Measurements from ENCODE around the gene ZNF839. TPM values are rescaled to one million over a fixed set of nuclear protein-coding genes. Genes with fewer than 3 reads are reported as not detected.

The ZNF839 gene
- total RNA-seq, 5 donors from 2014 or later (not counting 1 experiment from before 2014, with no cell fraction given), result 17.9 to 24.6 (median 19.9) TPM

DNA sequence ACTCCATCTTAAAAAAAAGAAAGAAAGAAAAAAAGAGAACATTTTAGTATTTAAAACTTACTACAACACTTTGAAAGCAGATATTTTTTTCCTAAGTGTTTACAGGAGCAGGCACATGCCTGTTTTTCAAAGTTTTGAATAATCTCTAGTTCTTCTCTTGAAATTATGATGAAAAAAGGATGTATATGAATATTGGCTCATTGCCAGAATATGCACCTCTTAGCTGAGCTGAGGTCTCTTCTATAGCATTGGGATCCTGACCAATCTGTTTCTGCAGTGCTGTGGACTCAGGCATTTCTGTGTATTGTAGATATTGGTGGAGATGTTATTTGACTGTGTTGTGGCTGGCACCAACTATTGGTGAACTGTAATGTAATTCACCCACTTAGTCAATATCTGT lies 58.1 kb downstream of the ZNF839 start:
- Histone ChIP-seq H3K27ac (ENCODE audit: low read length) (no peak overlapping the region), H3K27me3 (replicated peaks in 1 of 2; ENCODE audit: control insufficient read depth in 2 of 2, extremely low read depth in 1 of 2, insufficient read depth in 2 of 2, low read length in 1 of 2) (no peaks in the 10 kb centered on the region), H3K4me3 (ENCODE audit: control insufficient read depth in 1 of 2, extremely low read depth in 1 of 2, low read length in 1 of 2) (no peak overlapping the region), H3K4me1 (ENCODE audit: control insufficient read depth in 1 of 2, extremely low read depth in 1 of 2, insufficient read depth in 2 of 2, low read length in 2 of 2) (no peaks in the 10 kb centered on the region), H3K9me3 (no peaks in the 10 kb centered on the region), H3K36me3 (ENCODE audit: control insufficient read depth in 2 of 2, extremely low read depth in 1 of 2, insufficient read depth in 1 of 2, low read length in 1 of 2) (peaks cover 0 to 14% of the 10 kb centered on the region in 2 donors)
- H3K27ac Mint-ChIP-seq, result no peak overlapping the region
- ATAC-seq (replicated peaks in 1 of 4), result no peak
- no peaks in the 10 kb centered on the region for H3K27me3 Mint-ChIP-seq
- H3K9me3 Mint-ChIP-seq, result no peaks in the 10 kb centered on the region
- H3K36me3 Mint-ChIP-seq, result peaks cover 31% of the 10 kb centered on the region
- POLR2A ChIA-PET, result no interaction called here
- no peak overlapping the region for H3K4me3 Mint-ChIP-seq
- CTCF ChIA-PET, result no interaction called here
- H3K4me1 Mint-ChIP-seq, result peaks cover 0 to 8% (median 0%) of the 10 kb centered on the region in 3 donors
- no peak for DNase-seq

DNA sequence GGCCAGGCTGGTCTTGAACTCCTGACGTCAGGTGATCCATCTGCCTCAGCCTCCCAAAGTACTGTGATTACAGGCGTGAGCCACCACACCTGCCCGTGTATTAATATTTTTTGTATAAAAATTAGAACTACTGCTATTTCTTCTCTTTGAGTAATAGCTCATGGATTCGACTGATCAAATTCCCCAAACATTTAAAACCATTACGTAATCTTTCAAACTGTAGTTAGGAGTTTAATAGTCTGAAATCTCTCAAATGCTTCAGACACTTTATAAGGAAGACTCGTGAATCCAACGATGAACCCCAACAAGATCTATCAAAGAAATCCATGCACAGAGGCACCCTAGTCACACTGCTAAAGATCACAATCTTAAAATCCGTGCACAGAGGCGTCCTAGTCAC lies 59.3 kb downstream of the ZNF839 start:
- Mint-ChIP-seq H3K4me3 (no peak overlapping the region), H3K4me1 (peaks cover 0 to 8% (median 0%) of the 10 kb centered on the region in 3 donors), H3K27me3 (no peaks in the 10 kb centered on the region), H3K27ac (no peak overlapping the region), H3K36me3 (peaks cover 25% of the 10 kb centered on the region), H3K9me3 (no peaks in the 10 kb centered on the region)
- Histone ChIP-seq H3K9me3 (no peaks in the 10 kb centered on the region), H3K4me3 (ENCODE audit: control insufficient read depth in 1 of 2, extremely low read depth in 1 of 2, low read length in 1 of 2) (no peak overlapping the region), H3K36me3 (ENCODE audit: control insufficient read depth in 2 of 2, extremely low read depth in 1 of 2, insufficient read depth in 1 of 2, low read length in 1 of 2) (peaks cover 0 to 14% of the 10 kb centered on the region in 2 donors), H3K4me1 (ENCODE audit: control insufficient read depth in 1 of 2, extremely low read depth in 1 of 2, insufficient read depth in 2 of 2, low read length in 2 of 2) (no peaks in the 10 kb centered on the region), H3K27ac (ENCODE audit: low read length) (no peak overlapping the region), H3K27me3 (replicated peaks in 1 of 2; ENCODE audit: control insufficient read depth in 2 of 2, extremely low read depth in 1 of 2, insufficient read depth in 2 of 2, low read length in 1 of 2) (no peaks in the 10 kb centered on the region)
- ATAC-seq (replicated peaks in 1 of 4), result no peak
- no peak for DNase-seq
- POLR2A ChIA-PET, result no interaction called here
- CTCF ChIA-PET, result interaction anchor here in 1 of 2 donors (0.6 kb wide), 1 partner anchor 60 kb away, joined by 5 read pairs; no protein-coding TSS in a partner anchor
- WGBS (ENCODE audit: insufficient coverage), result 95% methylated on average over 4 of the region's 9 CpGs

DNA sequence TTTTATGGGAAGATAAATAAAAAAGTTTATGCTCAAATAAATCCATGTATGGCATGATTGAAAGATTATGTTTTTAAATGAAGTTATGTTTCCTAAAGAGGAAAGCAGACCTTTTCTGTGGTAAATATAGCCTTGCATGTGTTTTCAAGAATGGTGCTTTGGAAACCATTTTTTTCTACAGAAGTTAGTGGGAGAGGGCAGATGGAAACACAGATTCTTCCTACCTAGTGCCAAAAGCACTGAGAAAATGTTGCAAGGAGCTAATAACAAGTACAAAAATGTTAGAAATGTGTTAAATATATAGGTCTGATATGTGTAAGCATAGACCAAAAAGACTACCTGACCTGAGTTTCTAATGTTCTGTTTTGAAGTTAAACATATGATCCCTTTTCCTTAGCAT lies 67.5 kb downstream of the ZNF839 start:
- no peaks in the 10 kb centered on the region for H3K9me3 ChIP-seq
- Mint-ChIP-seq H3K4me3 (no peak overlapping the region), H3K4me1 (peaks cover 0 to 3% (median 0%) of the 10 kb centered on the region in 3 donors), H3K36me3 (peaks cover 20% of the 10 kb centered on the region), H3K27me3 (no peaks in the 10 kb centered on the region), H3K9me3 (peaks cover 0 to 1% (median 0%) of the 10 kb centered on the region in 3 donors), H3K27ac (no peak overlapping the region)
- no peaks in the 10 kb centered on the region for H3K4me1 ChIP-seq (ENCODE audit: control insufficient read depth in 1 of 2, extremely low read depth in 1 of 2, insufficient read depth in 2 of 2, low read length in 2 of 2)
- H3K27me3 ChIP-seq (replicated peaks in 1 of 2; ENCODE audit: control insufficient read depth in 2 of 2, extremely low read depth in 1 of 2, insufficient read depth in 2 of 2, low read length in 1 of 2), result no peaks in the 10 kb centered on the region
- H3K4me3 ChIP-seq (ENCODE audit: control insufficient read depth in 1 of 2, extremely low read depth in 1 of 2, low read length in 1 of 2), result no peak overlapping the region
- no peak overlapping the region for H3K27ac ChIP-seq (ENCODE audit: low read length)
- POLR2A ChIA-PET, result no interaction called here
- ATAC-seq (replicated peaks in 1 of 4), result no peak
- CTCF ChIA-PET, result interaction anchor here in 1 of 2 donors (0.6 kb wide), 1 partner anchor 167 kb away, joined by 3 read pairs; no protein-coding TSS in a partner anchor
- H3K36me3 ChIP-seq (ENCODE audit: control insufficient read depth in 2 of 2, extremely low read depth in 1 of 2, insufficient read depth in 1 of 2, low read length in 1 of 2), result no peaks in the 10 kb centered on the region
- no peak for DNase-seq

DNA sequence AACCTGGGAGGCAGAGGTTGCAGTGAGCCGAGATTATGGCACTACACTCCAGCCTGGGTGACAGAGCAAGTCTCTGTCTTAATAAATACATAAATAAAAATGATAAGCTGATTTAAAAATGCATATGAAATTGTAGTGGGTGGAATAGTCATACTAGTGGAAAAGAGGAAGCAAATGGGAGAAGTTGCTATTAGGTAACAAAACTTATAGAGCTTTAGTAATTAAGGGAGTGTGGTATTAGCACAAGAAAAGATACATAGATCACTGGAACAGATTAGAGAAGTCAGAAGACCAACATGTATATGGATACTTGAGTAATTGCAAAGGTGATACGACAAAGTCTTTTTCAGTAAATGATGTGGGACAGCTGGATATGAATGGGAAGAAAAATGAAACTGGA lies 69.7 kb downstream of the ZNF839 start:
- no peak for DNase-seq
- H3K36me3 ChIP-seq (ENCODE audit: control insufficient read depth in 2 of 2, extremely low read depth in 1 of 2, insufficient read depth in 1 of 2, low read length in 1 of 2), result no peaks in the 10 kb centered on the region
- H3K36me3 Mint-ChIP-seq, result peaks cover 25% of the 10 kb centered on the region
- H3K4me3 ChIP-seq (ENCODE audit: control insufficient read depth in 1 of 2, extremely low read depth in 1 of 2, low read length in 1 of 2), result no peak overlapping the region
- H3K27me3 ChIP-seq (replicated peaks in 1 of 2; ENCODE audit: control insufficient read depth in 2 of 2, extremely low read depth in 1 of 2, insufficient read depth in 2 of 2, low read length in 1 of 2), result no peaks in the 10 kb centered on the region
- H3K27me3 Mint-ChIP-seq, result no peaks in the 10 kb centered on the region
- no CpG with 5 or more reads among the region's 2 CpGs for WGBS (ENCODE audit: insufficient coverage)
- POLR2A ChIA-PET, result no interaction called here
- no peak overlapping the region for H3K4me3 Mint-ChIP-seq
- no peak for ATAC-seq (replicated peaks in 1 of 4)
- no peak overlapping the region for H3K27ac Mint-ChIP-seq
- H3K27ac ChIP-seq (ENCODE audit: low read length), result no peak overlapping the region
- H3K9me3 ChIP-seq, result no peaks in the 10 kb centered on the region
- peaks cover 0 to 4% (median 0%) of the 10 kb centered on the region in 3 donors for H3K9me3 Mint-ChIP-seq
- H3K4me1 Mint-ChIP-seq, result peaks cover 3 to 11% (median 5%) of the 10 kb centered on the region in 3 donors
- H3K4me1 ChIP-seq (ENCODE audit: control insufficient read depth in 1 of 2, extremely low read depth in 1 of 2, insufficient read depth in 2 of 2, low read length in 2 of 2), result peaks cover 0 to 3% of the 10 kb centered on the region in 2 experiments
- CTCF ChIA-PET, result no interaction called here

DNA sequence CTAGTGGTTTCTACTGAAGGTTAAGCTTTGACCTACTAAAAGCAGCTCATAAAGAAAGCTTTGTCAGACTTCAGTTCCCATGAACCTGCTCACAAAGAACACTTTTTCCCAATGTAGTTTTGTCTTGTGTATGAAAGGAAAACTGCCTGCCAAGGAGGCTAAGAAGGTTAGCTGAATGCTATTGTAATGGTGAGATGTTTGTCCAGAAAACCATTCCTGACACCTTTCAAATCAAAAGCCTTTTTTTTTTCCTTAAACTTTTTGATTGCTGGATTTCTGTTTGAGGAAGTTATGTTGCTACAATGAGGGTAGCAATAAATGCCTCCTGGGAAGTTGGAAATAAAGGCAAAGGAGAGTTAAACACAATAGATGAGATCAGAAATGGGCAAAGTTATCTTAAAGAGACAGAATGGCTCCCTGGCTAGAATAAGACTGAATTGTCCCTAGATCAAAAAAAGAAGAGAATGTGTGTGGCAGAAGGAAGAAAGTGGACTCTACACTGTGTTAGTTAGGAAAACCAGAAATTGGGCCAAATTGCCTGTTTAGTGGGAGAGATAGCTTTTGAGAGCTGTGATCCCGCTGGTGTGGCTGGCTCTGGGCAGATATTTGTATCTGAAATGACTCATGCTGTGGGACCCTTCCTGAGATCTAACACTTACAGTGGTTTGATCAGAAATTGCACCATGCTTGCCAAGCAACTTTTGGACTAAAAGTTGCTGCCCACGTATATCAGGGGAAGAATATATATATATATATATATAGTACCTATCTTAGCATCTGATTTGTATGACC lies 70.7 kb downstream of the ZNF839 start:
- Histone ChIP-seq H3K27ac (ENCODE audit: low read length) (no peak overlapping the region), H3K4me3 (ENCODE audit: control insufficient read depth in 1 of 2, extremely low read depth in 1 of 2, low read length in 1 of 2) (no peak overlapping the region), H3K4me1 (ENCODE audit: control insufficient read depth in 1 of 2, extremely low read depth in 1 of 2, insufficient read depth in 2 of 2, low read length in 2 of 2) (peaks cover 6 to 10% of the 10 kb centered on the region in 2 experiments), H3K9me3 (no peaks in the 10 kb centered on the region), H3K36me3 (ENCODE audit: control insufficient read depth in 2 of 2, extremely low read depth in 1 of 2, insufficient read depth in 1 of 2, low read length in 1 of 2) (no peaks in the 10 kb centered on the region), H3K27me3 (replicated peaks in 1 of 2; ENCODE audit: control insufficient read depth in 2 of 2, extremely low read depth in 1 of 2, insufficient read depth in 2 of 2, low read length in 1 of 2) (no peaks in the 10 kb centered on the region)
- ATAC-seq (replicated peaks in 1 of 4) (no peak), DNase-seq (no peak)
- CTCF ChIA-PET, result no interaction called here
- Mint-ChIP-seq H3K4me1 (peaks cover 10 to 21% (median 12%) of the 10 kb centered on the region in 3 donors), H3K27me3 (no peaks in the 10 kb centered on the region), H3K4me3 (no peak overlapping the region), H3K9me3 (peaks cover 0 to 4% (median 0%) of the 10 kb centered on the region in 3 donors), H3K36me3 (peaks cover 25% of the 10 kb centered on the region), H3K27ac (no peak overlapping the region)
- WGBS (ENCODE audit: insufficient coverage), result no CpG with 5 or more reads among the region's 2 CpGs
- POLR2A ChIA-PET, result interaction anchor here in 1 of 2 donors (0.5 kb wide), 1 partner anchor 66 kb away, joined by 3 read pairs; no protein-coding TSS in a partner anchor

Other genes with a start within 250 kb of the ZNF839 start
- gene HSP90AA1, start 232.7 kb upstream of the ZNF839 start, total RNA-seq, result 100 to 1,000 TPM; 230 to 471 (median 263) TPM
- gene WDR20, start 179.8 kb upstream of the ZNF839 start, total RNA-seq, result 10 to 100 TPM; 38.9 to 53.1 (median 49.5) TPM
- 1 to 10 TPM in 3 of 5 donors, under 1 TPM in 2; 0.77 to 4.1 (median 1.9) TPM for gene MOK, start 14.6 kb upstream of the ZNF839 start, total RNA-seq
- 10 to 100 TPM; 12.9 to 29.9 (median 25.8) TPM for gene CINP, start 43.1 kb downstream of the ZNF839 start, total RNA-seq
- gene TECPR2, start 43.2 kb downstream of the ZNF839 start, total RNA-seq, result 10 to 100 TPM in 3 of 5 donors, 1 to 10 TPM in 2; 8.6 to 16.5 (median 10.8) TPM
- 1 to 10 TPM; 1.9 to 3.2 (median 2.4) TPM for gene ANKRD9, start 190.0 kb downstream of the ZNF839 start, total RNA-seq